Activated T-helper 1 cell treated with Interleukin-2 at 50 U/mL for 16 hours (primary cell): ENCODE results near the gene SIGLEC7.

Experiments used
- DNase-seq: peaks from one replicate; pipeline ENCODE4 v3.0.0-alpha.2; 2020; ENCODE audit warnings: low read depth

Gene SIGLEC7

DNA sequence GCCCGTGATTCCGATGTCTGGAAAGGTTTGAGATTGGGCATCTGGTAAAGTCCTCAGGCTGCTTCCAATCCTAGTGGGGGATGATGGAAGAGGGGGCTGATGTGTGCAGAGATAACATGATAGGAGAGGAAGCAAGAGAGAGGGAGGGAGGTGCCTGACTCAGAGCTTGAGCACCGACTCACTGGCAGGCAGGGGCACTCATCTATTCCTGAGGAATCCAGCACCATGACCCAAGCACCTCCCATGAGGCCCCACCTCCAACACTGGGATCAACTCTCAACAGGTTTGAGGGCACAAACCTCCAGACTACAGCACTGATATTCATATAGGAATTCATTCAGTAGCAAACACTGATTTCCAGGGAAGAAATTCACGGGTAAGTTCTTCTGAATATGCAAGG is 23.0 kb upstream of the SIGLEC7 start:
- DNase-seq = no peak

DNA sequence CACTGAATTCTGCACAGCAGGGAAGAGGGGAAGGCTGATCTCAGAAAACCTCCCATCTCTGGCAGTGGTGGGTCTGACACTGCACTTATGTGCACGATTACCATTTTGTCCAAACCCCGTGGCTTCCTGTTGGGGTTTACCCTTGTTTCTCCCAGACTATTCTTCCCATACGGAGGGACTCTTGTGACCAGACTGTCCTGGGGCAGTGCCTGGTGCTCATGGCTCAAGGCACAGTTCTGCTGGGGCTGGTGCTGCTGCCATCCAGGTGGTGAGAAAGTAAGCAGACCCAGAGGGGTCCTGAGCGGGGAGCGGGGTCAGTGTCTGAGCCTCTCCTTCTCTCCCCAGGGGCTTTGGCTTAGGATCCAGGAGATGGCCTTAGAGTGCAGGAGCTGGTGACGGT is 22.5 kb upstream of the SIGLEC7 start:
- no peak for DNase-seq

DNA sequence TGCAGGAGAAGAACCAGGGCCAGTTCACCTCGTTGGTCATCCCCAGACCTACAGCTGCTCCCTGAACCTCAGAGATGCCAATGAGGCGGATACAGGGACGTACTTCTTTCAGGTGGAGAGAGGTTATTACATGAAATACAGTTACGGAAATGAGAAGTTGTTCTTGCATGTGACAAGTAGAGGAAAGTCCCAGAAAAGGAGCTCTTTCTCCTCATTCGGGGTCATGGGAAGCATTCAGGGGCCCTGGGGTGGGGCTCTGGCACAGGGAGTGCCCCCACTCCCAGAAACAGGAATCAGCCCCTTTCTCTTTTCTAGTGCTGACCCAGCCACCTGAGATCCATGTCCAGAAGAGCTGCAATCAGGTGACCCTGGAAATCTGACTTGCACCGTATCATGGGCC is 21.9 kb upstream of the SIGLEC7 start:
- no peak for DNase-seq

DNA sequence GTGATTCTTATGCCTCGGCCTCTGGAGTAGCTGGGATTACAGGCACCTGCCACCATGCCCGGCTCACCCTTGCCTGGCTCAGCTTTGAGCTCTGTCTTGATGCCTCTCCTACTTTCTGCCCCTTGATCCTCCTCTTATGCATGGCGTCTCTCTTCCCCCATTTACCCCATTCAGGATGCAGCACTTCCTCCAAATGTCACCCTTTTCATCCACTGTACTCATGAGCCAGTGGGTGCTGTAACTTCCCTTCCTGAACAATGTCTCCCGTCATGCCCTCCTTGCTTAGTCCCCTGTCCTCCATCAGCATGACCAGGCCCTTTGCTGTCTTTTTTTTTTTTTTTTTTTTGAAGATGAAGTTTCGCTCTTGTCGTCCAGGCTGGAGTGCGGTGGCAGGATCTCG is 20.8 kb upstream of the SIGLEC7 start:
- no peak for DNase-seq

DNA sequence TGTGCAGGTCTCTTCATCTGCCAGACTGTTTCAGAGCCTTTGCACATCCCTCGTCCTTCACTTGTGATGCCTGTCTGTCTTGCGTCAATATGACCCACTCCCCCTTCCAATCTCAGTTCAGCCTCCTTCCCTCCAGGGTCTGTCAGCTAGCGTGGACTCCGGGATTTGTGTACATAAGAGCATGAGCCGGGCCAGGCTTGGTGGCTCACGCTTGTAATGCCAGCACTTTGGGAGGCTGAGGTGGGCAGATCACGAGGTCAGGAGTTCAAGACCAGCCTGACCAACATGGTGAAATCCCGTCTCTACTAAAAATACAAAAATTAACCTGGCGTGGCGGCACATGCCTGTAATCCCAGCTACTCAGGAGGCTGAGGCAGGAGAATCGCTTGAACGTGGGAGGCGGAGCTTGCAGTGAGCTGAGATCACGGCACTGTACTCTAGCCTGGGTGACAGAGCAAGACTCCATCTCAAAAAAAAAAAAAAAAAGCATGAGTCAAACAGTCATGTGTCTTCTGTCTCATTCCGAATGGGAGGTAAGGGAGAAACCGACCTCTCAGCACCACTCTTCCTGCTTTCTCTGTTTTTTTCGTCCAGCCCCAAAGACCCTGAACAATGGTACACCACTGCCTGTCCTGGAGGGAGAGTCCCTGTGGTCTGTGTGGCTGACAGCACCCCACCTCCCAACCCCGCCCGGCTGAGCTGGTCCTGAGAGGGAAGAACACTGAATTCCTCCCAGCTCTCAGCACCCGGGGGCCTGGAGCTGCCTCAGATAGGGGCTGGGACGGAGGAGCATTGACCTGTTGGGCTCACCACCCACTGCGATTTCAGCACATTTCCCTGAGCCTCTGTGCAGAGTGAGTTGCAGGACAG is 19.8 kb upstream of the SIGLEC7 start:
- no peak for DNase-seq

DNA sequence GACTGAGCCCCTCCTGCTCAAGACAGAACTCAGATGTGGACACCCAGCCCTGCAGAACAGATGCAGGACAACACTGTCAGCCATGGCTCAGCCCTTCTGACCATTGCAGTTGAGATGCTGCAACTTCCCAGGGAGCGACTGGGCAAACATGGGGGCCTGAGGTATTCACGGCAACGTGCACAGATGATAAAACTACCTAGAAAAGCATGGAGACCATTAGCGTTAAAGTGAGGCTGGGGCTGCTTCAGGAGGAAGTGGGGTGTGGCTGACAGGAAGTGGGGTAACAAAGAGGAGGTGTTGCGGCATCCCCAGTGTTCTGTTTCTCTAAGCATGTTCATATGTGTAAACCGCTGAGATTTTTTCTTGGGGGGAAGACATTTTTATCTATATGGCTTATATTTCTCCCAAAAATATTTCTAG is 18.7 kb upstream of the SIGLEC7 start:
- DNase-seq = peak; percentile 25

DNA sequence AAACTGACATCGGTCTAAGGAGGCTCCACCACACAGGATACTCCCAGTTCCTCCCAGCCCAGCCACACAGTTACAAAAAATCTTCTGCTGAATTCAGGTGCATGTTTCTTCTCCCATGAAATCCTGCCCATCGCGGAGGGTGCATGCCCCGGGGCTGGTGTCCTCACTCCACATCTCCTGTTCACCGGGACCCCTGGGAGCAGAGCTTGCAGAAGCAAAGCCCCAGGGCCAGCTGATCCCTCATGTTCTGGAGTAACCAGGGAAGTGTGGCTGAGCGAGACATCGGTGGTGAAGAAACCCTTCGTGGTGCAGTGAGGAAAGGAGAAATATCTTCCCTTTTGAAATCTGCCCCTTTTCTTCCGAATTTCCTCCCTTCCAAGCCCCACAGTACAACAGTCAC is 18.3 kb upstream of the SIGLEC7 start:
- no peak for DNase-seq

DNA sequence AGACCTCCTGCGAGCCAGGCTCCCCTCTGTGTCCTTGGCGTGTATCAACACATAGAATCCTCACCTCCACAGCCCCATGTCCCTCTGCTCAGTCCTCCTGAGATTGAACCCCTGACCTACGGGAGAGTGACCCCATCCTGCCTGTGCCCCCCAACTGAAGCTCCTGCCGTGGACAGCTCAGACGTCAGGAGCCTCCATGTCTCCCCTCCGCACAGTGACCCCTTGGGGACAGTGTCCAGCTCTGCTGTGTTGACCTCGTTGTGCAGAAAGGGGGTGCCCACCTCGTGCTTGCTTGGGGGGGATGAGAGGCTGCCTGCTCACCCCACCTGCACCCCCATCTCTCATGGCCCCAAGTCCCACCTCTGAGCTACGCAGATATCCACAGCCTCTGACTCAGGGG is 17.9 kb upstream of the SIGLEC7 start:
- DNase-seq = no peak

DNA sequence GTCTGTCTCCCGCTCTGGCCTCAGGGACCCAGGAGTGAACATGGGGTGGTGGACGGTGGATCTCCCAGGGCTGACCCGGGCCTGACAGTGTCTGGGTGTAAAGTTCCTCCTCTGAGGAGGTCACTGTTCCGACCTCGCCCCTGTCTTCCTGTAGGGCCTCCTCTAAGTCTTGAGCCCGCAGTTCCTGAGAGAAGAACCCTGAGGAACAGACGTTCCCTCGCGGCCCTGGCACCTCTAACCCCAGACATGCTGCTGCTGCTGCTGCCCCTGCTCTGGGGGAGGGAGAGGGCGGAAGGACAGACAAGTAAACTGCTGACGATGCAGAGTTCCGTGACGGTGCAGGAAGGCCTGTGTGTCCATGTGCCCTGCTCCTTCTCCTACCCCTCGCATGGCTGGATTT is 17.4 kb upstream of the SIGLEC7 start, which contains the start of gene SIGLEC9:
Gene SIGLEC9, plus strand, starts transcription at position 178 of the 400 bp plus-strand sequence. Its CDS starts 69 bp downstream, at position 247.
- DNase-seq = no peak

DNA sequence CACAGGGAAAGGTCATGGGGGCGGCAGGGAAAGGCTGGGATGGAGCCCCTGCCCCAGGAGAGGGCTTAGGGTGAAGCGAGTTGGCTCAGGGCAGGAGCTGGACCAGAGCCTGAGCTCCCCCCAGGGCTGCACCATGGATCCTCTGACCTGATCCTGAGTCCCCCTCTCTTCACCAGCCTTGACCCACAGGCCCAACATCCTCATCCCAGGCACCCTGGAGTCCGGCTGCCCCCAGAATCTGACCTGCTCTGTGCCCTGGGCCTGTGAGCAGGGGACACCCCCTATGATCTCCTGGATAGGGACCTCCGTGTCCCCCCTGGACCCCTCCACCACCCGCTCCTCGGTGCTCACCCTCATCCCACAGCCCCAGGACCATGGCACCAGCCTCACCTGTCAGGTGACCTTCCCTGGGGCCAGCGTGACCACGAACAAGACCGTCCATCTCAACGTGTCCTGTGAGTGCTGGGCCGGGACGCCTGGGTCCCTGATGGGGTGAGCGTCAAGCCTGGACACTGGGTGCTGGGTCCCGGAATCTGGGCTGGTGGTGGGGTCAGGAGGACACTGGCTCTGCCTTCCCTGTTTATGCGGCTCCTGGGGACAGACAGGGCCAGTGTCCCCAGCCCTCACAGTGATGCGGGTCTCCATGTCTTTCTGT is 16.6 kb upstream of the SIGLEC7 start:
- no peak for DNase-seq

DNA sequence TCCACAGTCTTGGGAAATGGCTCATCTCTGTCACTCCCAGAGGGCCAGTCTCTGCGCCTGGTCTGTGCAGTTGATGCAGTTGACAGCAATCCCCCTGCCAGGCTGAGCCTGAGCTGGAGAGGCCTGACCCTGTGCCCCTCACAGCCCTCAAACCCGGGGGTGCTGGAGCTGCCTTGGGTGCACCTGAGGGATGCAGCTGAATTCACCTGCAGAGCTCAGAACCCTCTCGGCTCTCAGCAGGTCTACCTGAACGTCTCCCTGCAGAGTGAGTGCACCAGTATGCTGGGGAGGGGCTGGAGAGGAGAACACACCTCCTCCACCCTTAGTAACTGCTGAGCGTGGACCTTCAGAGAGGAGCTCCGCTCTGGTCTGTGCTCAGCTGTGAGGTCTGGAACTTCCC is 15.1 kb upstream of the SIGLEC7 start:
- no peak for DNase-seq

DNA sequence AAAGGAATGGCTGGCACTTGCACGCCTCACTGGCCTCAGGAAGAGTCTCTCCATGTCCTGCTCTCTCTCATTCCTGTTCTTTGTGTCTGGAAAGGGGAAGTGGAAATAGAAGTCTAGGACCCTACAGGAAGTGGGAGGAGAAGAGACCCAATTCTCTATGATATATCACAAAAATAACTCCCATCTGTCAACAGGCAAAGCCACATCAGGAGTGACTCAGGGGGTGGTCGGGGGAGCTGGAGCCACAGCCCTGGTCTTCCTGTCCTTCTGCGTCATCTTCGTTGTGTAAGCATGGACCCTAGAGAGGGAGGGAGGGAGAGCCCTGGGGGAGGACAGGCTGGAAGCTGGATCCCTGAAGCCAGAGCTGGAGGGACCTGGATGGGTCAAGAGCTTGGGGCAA is 14.3 kb upstream of the SIGLEC7 start:
- DNase-seq = no peak

DNA sequence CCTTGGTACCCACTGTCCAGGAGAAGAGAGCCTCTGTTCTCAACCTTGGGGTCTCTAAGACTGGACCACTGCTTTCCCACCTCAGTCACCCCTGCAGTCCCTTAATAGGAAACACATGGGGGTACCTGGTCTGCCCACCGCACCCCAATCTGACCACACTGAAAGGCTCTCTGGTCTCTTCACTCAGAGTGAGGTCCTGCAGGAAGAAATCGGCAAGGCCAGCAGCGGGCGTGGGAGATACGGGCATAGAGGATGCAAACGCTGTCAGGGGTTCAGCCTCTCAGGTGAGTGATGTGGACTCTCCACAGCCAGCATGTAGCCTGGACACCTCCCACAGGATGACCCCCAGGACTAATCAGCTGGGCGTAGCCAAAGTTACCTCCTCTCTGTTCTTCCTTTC is 13.9 kb upstream of the SIGLEC7 start:
- no peak for DNase-seq

DNA sequence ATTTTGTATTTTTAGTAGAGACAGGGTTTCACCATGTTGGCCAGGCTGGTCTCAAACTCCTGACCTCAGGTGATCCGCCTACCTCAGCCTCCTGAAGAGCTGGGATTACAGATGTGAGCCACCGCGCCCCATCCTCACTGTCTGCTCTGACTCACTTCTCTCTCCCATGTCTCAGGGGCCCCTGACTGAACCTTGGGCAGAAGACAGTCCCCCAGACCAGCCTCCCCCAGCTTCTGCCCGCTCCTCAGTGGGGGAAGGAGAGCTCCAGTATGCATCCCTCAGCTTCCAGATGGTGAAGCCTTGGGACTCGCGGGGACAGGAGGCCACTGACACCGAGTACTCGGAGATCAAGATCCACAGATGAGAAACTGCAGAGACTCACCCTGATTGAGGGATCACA is 12.4 kb upstream of the SIGLEC7 start:
- DNase-seq = no peak

DNA sequence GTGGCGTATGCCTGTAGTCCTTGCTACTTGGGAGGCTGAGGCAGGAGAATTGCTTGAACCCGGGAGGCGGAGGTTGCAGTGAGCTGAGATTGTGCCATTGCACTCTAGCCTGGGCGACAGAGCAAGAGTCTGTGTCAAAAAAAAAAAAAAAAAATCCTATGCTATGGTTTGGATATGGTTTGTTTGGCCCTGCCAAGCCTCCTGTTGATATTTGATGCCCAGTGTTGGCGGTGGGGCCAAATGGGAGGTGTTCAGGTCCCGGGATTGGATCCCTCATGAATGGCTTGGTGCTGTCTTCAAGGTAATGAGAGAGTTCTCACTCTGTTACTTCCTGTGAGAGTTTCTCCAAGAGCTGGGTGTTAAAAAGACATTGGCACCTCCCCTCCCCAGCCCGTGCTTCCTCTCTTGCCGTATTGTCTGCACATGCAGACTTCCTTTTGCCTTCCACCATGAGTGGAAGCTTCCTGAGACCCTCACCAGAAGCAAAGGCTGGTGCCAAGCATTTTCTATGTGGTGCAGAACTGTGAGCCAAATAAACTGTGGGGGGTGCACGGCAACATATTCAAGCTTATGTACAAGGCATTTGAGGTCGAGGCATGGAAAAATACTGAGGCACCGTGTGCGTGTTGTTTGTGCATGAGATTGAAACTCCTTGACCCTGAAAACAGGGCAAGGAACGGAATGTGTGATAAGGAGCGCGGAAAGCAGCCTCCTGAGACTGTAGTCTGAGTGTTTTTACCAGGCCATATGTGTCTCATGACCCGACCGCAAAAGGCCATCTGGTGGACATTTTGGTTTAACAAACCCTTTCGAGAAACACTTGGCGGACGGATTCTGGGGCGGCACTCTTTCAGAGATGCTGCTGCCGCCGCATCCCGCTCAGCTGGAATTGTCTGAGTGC is 10.1 kb upstream of the SIGLEC7 start:
- DNase-seq = no peak

DNA sequence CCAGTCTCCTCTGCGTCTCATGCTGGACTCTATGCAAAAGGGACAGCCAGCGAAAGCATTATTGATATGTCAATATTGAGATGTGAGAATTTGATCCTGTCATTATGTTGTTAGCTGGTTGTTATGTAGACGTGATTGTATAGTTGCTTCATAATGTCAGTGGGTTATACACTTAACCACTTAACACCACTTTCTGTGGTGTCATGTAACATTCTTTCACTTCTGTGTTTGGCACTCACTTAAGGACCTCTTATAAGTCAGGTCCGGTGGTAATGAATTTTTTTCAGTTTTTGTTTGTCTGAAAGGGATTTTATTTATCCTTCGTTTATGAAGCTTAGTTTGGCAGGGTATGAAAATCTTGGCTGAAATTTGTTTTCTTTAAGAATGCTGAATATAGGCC is 7.1 kb upstream of the SIGLEC7 start:
- no peak for DNase-seq

DNA sequence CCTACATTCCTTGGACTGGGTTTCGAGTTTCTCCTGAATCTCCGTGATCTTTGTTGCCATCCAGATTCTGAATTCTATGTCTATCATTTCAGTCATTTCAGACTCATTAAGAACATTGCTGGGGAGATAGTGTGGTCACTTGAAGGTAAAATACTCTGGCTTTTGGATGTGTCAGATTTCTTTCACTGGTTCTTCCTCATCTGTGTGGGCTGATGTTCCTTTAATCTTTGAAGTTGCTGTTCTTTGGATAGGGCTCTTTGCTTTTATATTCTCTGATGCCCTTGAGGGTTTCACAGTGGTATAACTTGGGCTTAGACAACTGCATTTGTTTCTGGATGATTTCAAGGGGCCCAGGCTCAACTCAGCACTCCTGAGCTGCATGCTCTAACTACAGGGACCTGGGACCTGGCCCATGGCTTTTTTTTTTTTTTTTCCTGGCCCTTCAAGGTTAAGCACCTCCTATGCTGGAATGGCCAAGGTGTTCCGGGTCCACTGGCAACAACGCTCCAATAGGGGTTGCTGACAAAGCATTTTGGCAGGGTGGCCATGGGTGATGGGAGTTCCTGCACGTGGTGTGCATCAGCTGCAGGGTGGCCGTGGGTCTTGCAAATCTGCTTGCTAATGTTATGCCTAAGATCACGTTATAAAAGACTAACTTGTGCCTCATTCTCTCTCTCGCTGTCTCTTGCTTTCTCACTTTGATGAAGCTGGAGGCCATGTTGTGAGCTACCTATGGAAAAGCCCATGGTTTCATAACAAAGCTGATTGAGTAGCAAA is 5.9 kb upstream of the SIGLEC7 start:
- DNase-seq = no peak

DNA sequence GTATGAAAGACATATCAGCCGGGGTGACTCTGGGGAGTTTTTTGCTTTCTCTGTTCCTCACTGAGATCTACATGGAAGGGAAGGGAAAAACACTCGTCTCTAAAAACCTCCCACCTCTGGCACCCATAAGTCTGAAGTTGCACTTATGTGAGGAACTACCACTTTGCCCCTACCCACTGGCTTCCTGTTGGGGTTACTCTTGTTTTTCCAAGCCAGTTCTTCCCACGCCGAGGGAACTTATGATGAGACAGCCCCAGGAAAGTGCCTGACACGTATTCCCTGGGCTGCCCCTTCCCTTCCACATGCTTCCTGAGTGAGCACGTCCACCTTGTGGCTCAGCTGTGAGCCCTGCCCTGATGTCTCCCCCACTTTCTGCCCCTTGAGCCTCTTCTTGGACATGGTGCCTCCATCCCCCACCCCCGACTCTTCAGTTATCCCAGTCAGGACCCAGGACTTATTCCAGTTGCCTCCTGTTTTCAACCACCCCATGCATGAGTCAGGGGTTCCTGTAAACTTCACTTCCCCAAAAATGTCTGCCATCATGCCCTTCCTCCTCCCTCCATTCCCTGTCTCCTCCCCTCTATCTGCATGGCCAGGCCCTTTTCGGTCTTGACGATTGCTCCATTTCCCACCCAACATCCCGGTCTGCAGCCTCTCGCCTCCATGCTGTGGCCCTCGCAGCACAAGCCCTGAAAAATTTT is 5.1 kb upstream of the SIGLEC7 start:
- DNase-seq = no peak

DNA sequence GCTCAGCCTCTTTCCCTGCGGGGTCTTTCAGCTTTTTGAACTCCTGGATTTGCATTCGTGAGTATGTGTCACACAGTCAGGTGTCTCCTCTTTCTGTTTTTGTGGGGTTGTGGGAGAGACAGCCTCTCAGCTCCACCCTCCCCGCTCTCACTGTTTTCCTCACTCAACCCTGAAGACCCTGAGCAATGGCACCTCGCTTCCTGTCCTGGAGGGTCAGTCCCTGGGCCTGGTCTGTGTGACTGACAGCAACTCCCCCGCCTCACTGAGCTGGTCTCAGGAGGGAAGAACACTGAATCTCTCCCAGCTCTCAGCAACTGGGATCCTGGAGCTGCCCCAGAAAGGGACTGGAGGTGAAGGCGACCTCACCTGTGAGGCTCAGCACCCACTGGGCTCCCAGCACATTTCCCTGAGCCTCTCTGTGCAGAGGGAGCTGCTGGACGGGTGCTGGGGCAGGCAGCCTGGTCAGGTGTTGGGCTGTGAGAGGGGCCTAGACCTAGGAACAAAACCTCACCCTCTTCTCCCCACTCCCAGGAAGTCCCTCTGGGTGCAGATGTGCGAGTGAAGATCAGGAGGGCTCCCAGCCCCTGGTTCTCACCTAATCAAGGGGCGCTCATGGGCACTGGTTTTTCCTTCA is 4.2 kb upstream of the SIGLEC7 start:
- no peak for DNase-seq

DNA sequence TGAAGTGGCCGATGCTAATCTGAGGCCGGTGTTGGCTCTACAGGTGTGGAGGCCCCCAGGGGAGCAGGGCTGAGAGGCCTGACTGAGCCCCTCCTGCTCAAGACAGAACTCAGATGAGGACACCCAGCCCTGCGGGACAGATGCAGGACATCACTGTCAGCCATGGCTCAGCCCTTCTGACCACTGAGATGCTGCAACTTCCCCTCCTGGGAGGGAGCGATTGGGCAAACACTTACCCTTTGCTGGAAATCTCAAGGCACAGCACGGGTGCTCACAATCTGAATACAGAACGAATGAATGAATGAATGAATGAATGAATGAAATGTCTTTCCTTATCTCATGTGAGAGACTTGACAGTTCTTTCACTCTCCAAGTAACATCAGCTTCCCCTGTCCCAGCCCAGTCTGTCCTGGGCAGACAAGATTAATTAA is 3.5 kb upstream of the SIGLEC7 start:
- no peak for DNase-seq
